Muscle of leg (tissue), 11 donors: ENCODE data around the gene CARMIL3. TPM values are rescaled to one million over a fixed set of nuclear protein-coding genes. Genes with fewer than 3 reads are reported as not detected.

Source experiments
- DNase-seq: peaks from one replicate; pipeline ENCODE4 v3.0.0; 2013
- H3K27ac ChIP-seq: one replicate; pipeline ENCODE4 v1.5.1; 2013; ENCODE audit warnings: mild to moderate bottlenecking, low read length, control low read depth
- H3K27me3 ChIP-seq: one replicate; pipeline ENCODE4 v1.6.1; 2013; ENCODE audit warnings: low read length; ENCODE audit not compliant: control insufficient read depth, insufficient read depth
- H3K36me3 ChIP-seq: one replicate; pipeline ENCODE4 v1.6.1; 2013; ENCODE audit warnings: low read length; ENCODE audit not compliant: control insufficient read depth, insufficient read depth
- H3K4me1 ChIP-seq: one replicate; pipeline ENCODE4 v1.6.1; 2013; ENCODE audit warnings: low read length; ENCODE audit not compliant: control insufficient read depth, insufficient read depth
- H3K4me3 ChIP-seq: one replicate; pipeline ENCODE4 v1.5.1; 2013; ENCODE audit warnings: low read length, control low read depth
- H3K9me3 ChIP-seq: replicated peaks from 2 replicates; pipeline ENCODE4 v1.6.1; 2013; ENCODE audit warnings: low read depth, low read length; ENCODE audit not compliant: control insufficient read depth
- WGBS: methylation state at CpG from one replicate; pipeline ENCODE4 v1.1.5; 2013; ENCODE audit warnings: missing lambda C conversion rate; ENCODE audit not compliant: insufficient coverage; 5-methylcytosine and 5-hydroxymethylcytosine counted together
- polyA plus RNA-seq, 8 donors: library from polyadenylated mRNA; unstranded; fragments of 120-200 nt; gene quantifications; one replicate each; pipeline versions ENCODE4 v1.2.1 to v1.2.3, GENCODE V29; 2013; ENCODE audit warnings: inconsistent platforms in 1 of 8, low replicate concordance in 1 of 8; ENCODE audit not compliant: insufficient read length in 8 of 8, insufficient read depth in 1 of 8
- total RNA-seq: library from RNA; stranded (reverse); fragments of 120-200 nt; gene quantifications from one replicate; pipeline ENCODE4 v1.2.4, GENCODE V29; 2013

Gene CARMIL3
- total and polyA plus RNA-seq, 9 donors = 0.06 to 0.54 (median 0.22) TPM

DNA sequence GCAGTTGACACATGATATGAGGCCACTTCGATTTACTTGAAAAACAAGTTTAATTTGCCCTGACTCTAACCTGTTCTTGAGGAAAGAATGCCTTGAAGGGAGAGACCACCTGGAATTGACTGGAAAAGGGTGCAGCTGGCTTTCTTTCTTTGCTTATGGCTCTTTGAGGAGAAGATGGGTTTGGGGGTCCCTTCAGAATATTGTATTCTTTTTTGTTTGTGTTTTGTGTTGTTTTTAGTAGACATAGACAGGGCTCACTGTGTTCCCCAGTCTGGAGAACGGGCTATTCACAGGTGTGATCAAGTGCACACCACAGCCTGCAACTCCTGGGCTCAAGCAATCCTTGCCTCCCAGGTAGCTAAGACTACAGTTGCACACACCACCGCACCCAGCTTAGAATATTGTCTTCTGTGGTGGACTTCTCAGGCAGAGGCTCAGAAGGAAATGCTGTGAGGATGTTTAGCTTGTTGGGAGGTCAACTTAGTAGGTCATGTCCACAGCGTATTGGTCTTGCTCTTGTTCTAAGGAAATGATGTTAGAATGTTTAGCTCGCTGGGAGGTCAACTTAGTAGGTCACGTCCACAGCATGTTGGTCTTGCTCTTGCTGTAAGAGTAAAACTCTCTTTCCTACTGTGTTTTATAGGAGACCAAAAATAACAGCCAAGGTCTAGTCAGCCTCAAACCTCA, 64.5 kb downstream of the CARMIL3 start:
- H3K4me3 ChIP-seq = no peak overlapping the region
- no peak overlapping the region for H3K27ac ChIP-seq

GRCh38 chr14:24117179-24117578, 65.4 kb downstream of the CARMIL3 start:
- DNase-seq = no peak
- H3K36me3 ChIP-seq = peaks cover 57% of the 10 kb centered on the region

More for the DNA sequence above, 64.5 kb downstream of the CARMIL3 start:
- Histone ChIP-seq H3K9me3 (no peaks in the 10 kb centered on the region), H3K27me3 (no peaks in the 10 kb centered on the region), H3K4me1 (peaks cover 20% of the 10 kb centered on the region), H3K36me3 (peaks cover 50% of the 10 kb centered on the region)
- WGBS = 87% methylated on average over 4 of the region's 6 CpGs
- DNase-seq = no peak

More at GRCh38 chr14:24117179-24117578, 65.4 kb downstream of the CARMIL3 start:
- Histone ChIP-seq H3K9me3 (no peaks in the 10 kb centered on the region), H3K27ac (no peak overlapping the region), H3K4me1 (peaks cover 20% of the 10 kb centered on the region), H3K27me3 (no peaks in the 10 kb centered on the region), H3K4me3 (no peak overlapping the region)
- WGBS = 92% methylated on average over 3 of the region's 6 CpGs

Other genes with a start within 250 kb of the CARMIL3 start
- 14.4 TPM for gene DHRS4, start 98.2 kb upstream of the CARMIL3 start, total RNA-seq
- gene DHRS4, start 98.2 kb upstream of the CARMIL3 start, polyA plus RNA-seq = 10 to 100 TPM; 16.7 to 31.4 (median 26.8) TPM
- gene DHRS4L2, start 63.1 kb upstream of the CARMIL3 start, total RNA-seq = 13.7 TPM
- gene DHRS4L2, start 63.1 kb upstream of the CARMIL3 start, polyA plus RNA-seq = 10 to 100 TPM in 6 of 8 donors, 1 to 10 TPM in 2; 8.8 to 16.3 (median 12.2) TPM
- gene CPNE6, start 19.6 kb downstream of the CARMIL3 start, total RNA-seq = not detected
- under 1 TPM in 2 of 8 donors, not detected in 6; 0.23 to 0.33 TPM for gene CPNE6, start 19.6 kb downstream of the CARMIL3 start, polyA plus RNA-seq
- 2.5 TPM for gene PCK2, start 42.3 kb downstream of the CARMIL3 start, total RNA-seq
- 10 to 100 TPM in 1 of 8 donors, 1 to 10 TPM in 7; 3.4 to 15.6 (median 3.9) TPM for gene PCK2, start 42.3 kb downstream of the CARMIL3 start, polyA plus RNA-seq
- 43.7 TPM for gene DCAF11, start 62.8 kb downstream of the CARMIL3 start, total RNA-seq
- gene DCAF11, start 62.8 kb downstream of the CARMIL3 start, polyA plus RNA-seq = 10 to 100 TPM; 40.2 to 47.8 (median 42.5) TPM
- gene NRL, start 62.9 kb downstream of the CARMIL3 start, total RNA-seq = 1.6 TPM
- gene NRL, start 62.9 kb downstream of the CARMIL3 start, polyA plus RNA-seq = 1 to 10 TPM in 7 of 8 donors, under 1 TPM in 1; 0.96 to 2.2 (median 1.8) TPM
- gene FITM1, start 78.7 kb downstream of the CARMIL3 start, total RNA-seq = 170 TPM
- 100 to 1,000 TPM in 7 of 8 donors, 10 to 100 TPM in 1; 80.7 to 168 (median 124) TPM for gene FITM1, start 78.7 kb downstream of the CARMIL3 start, polyA plus RNA-seq
- 110 TPM for gene PSME1, start 84.2 kb downstream of the CARMIL3 start, total RNA-seq
- gene PSME1, start 84.2 kb downstream of the CARMIL3 start, polyA plus RNA-seq = 100 to 1,000 TPM; 103 to 130 (median 116) TPM
- gene EMC9, start 89.6 kb downstream of the CARMIL3 start, total RNA-seq = 29.9 TPM
- 10 to 100 TPM; 22.4 to 40.0 (median 29.4) TPM for gene EMC9, start 89.6 kb downstream of the CARMIL3 start, polyA plus RNA-seq
- 100 TPM for gene PSME2, start 94.6 kb downstream of the CARMIL3 start, total RNA-seq
- 10 to 100 TPM; 82.8 to 97.6 (median 93.2) TPM for gene PSME2, start 94.6 kb downstream of the CARMIL3 start, polyA plus RNA-seq
- 36.4 TPM for gene RNF31, start 95.5 kb downstream of the CARMIL3 start, total RNA-seq
- gene RNF31, start 95.5 kb downstream of the CARMIL3 start, polyA plus RNA-seq = 10 to 100 TPM; 27.3 to 37.0 (median 35.8) TPM
- gene IRF9, start 109.3 kb downstream of the CARMIL3 start, total RNA-seq = 24.9 TPM
- 10 to 100 TPM; 24.0 to 36.3 (median 27.3) TPM for gene IRF9, start 109.3 kb downstream of the CARMIL3 start, polyA plus RNA-seq
- gene REC8, start 120.1 kb downstream of the CARMIL3 start, total RNA-seq = 2.1 TPM
- gene REC8, start 120.1 kb downstream of the CARMIL3 start, polyA plus RNA-seq = 10 to 100 TPM in 5 of 8 donors, 1 to 10 TPM in 3; 6.7 to 18.1 (median 10.9) TPM
- 19.9 TPM for gene IPO4, start 136.8 kb downstream of the CARMIL3 start, total RNA-seq
- 10 to 100 TPM; 25.0 to 37.5 (median 29.8) TPM for gene IPO4, start 136.8 kb downstream of the CARMIL3 start, polyA plus RNA-seq
- 29.6 TPM for gene TM9SF1, start 143.4 kb downstream of the CARMIL3 start, total RNA-seq
- 10 to 100 TPM; 14.7 to 22.2 (median 20.1) TPM for gene TM9SF1, start 143.4 kb downstream of the CARMIL3 start, polyA plus RNA-seq
- not detected for gene TSSK4, start 153.7 kb downstream of the CARMIL3 start, total RNA-seq
- 1 to 10 TPM; 1.6 to 5.5 (median 3.8) TPM for gene TSSK4, start 153.7 kb downstream of the CARMIL3 start, polyA plus RNA-seq
- gene CHMP4A, start 161.5 kb downstream of the CARMIL3 start, total RNA-seq = 29.8 TPM
- gene CHMP4A, start 161.5 kb downstream of the CARMIL3 start, polyA plus RNA-seq = 10 to 100 TPM; 31.2 to 45.1 (median 41.8) TPM
- 24.9 TPM for gene MDP1, start 164.1 kb downstream of the CARMIL3 start, total RNA-seq
- 10 to 100 TPM in 1 of 8 donors, 1 to 10 TPM in 7; 7.4 to 11.6 (median 8.5) TPM for gene MDP1, start 164.1 kb downstream of the CARMIL3 start, polyA plus RNA-seq
- 245 TPM for gene NEDD8, start 180.4 kb downstream of the CARMIL3 start, total RNA-seq
- 100 to 1,000 TPM; 180 to 243 (median 216) TPM for gene NEDD8, start 180.4 kb downstream of the CARMIL3 start, polyA plus RNA-seq
- 44.6 TPM for gene GMPR2, start 180.9 kb downstream of the CARMIL3 start, total RNA-seq
- 10 to 100 TPM; 41.9 to 59.7 (median 48.9) TPM for gene GMPR2, start 180.9 kb downstream of the CARMIL3 start, polyA plus RNA-seq
- gene TINF2, start 190.6 kb downstream of the CARMIL3 start, total RNA-seq = 35.5 TPM
- 10 to 100 TPM; 37.9 to 44.3 (median 40.9) TPM for gene TINF2, start 190.6 kb downstream of the CARMIL3 start, polyA plus RNA-seq
- gene TGM1, start 211.2 kb downstream of the CARMIL3 start, total RNA-seq = 0.71 TPM
- 1 to 10 TPM in 6 of 8 donors, under 1 TPM in 2; 0.84 to 3.0 (median 1.2) TPM for gene TGM1, start 211.2 kb downstream of the CARMIL3 start, polyA plus RNA-seq
- gene RABGGTA, start 219.6 kb downstream of the CARMIL3 start, total RNA-seq = 8.5 TPM
- 10 to 100 TPM; 12.4 to 21.5 (median 14.5) TPM for gene RABGGTA, start 219.6 kb downstream of the CARMIL3 start, polyA plus RNA-seq
- gene DHRS1, start 247.8 kb downstream of the CARMIL3 start, total RNA-seq = 6.9 TPM
- gene DHRS1, start 247.8 kb downstream of the CARMIL3 start, polyA plus RNA-seq = 10 to 100 TPM; 14.5 to 24.5 (median 17.7) TPM
- 15.7 TPM for gene NOP9, start 247.8 kb downstream of the CARMIL3 start, total RNA-seq
- gene NOP9, start 247.8 kb downstream of the CARMIL3 start, polyA plus RNA-seq = 10 to 100 TPM; 18.1 to 23.9 (median 20.3) TPM